GM12891 (cell line): ENCODE results near the gene C15orf62.

ENCODE experiments used
- DNase-seq: peaks from one replicate; pipeline ENCODE4 v3.0.0; 2011; ENCODE audit warnings: low spot score; ENCODE audit not compliant: insufficient read length
- FAIRE-seq: peaks from 2 replicates; lab custom pipeline; 2011; peaks lifted over from hg19 to GRCh38; lab: Jason Lieb, UNC
- PAX5 ChIP-seq: IDR thresholded peaks from 2 replicates; pipeline ENCODE4 v1.6.1; 2011; ENCODE audit warnings: low read length, moderate library complexity, mild to moderate bottlenecking; ENCODE audit not compliant: insufficient read depth, severe bottlenecking
- POLR2A ChIP-seq: IDR thresholded peaks from 2 replicates; pipeline ENCODE4 v1.6.1; 2011; ENCODE audit warnings: low read depth, low read length, control low read depth
- POLR2AphosphoS5 ChIP-seq: IDR thresholded peaks from 2 replicates; pipeline ENCODE4 v1.6.1; 2011; ENCODE audit warnings: low read depth, low read length, control low read depth
- POU2F2 ChIP-seq: IDR thresholded peaks from 2 replicates; pipeline ENCODE4 v1.6.1; 2011; ENCODE audit warnings: low read depth, mild to moderate bottlenecking, control low read depth, low read length, moderate library complexity
- SPI1 ChIP-seq: IDR thresholded peaks from 2 replicates; pipeline ENCODE4 v1.6.1; 2011; ENCODE audit warnings: low read depth, low read length, control low read depth
- TAF1 ChIP-seq: IDR thresholded peaks from 2 replicates; pipeline ENCODE4 v1.6.1; 2011; ENCODE audit warnings: low read depth, low read length, control low read depth

Gene C15orf62

DNA sequence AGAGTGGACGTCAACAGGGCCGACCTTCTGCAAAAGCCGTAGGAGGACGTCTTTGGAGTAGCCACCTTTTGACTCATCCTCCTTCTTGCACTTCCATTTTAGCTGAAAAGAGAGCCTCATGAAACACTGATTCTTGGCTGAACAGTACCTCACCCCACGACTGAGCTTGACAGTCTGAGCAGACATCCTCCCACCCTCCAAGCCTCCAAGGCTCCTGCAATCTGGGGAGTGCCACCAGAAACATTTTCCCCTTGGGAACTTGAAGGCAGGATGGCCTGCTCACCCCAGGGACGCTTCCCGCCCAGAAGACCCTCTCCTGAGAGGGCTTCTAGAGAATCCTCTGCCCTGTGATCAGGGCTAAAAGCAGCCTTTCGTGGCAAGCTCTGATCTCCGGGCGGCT, 5.2 kb downstream of the C15orf62 start:
- no peak for TF ChIP-seq PAX5
- TF ChIP-seq TAF1, result no peak
- TF ChIP-seq POLR2AphosphoS5, result no peak
- no peak for TF ChIP-seq SPI1
- no peak for TF ChIP-seq POLR2A
- TF ChIP-seq POU2F2, result no peak
- FAIRE-seq, result no peak
- no peak for DNase-seq

DNA sequence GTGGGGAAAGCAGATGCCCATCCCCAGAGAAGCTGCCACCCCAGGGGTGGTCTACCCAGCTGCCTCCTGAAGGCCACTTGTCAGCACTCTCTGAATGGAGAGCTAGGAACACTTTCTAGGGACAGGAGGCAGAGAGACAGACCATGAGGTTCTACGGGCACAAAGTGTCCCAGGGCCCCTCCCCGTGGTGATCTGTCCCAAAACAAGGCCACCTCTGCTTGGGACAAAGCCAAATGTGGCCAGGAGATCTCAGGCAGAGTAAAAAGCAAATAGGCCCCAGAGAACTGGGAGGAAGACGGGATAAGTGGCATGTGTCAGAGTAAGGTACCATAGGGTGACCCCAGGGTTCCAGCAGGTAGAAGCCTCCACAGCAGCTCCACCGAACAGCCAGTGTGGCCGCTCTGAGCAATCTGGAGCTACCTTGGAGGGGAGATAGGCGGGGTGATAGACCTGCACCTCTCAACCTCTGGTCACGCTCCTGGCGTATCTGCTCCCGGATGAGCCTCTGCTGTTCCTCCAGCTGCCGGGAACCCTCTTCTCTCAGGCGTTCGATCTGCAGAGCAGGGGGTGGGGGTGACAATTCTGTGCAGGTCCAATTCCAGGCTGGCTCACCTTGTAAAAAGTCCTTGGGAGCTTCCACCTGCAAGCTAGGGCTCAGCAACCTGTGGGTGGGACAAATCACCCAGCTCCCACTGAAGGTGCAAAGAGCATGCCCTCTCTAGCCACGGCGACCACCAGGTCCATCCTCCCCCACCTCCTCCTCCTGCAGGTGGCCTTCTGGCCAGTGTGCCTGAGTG, 6.2 kb downstream of the C15orf62 start:
- TF ChIP-seq POLR2AphosphoS5, result no peak
- no peak for TF ChIP-seq SPI1
- TF ChIP-seq POU2F2, result no peak
- TF ChIP-seq PAX5, result no peak
- TF ChIP-seq POLR2A, result no peak
- no peak for TF ChIP-seq TAF1
- FAIRE-seq, result no peak
- DNase-seq, result no peak

DNA sequence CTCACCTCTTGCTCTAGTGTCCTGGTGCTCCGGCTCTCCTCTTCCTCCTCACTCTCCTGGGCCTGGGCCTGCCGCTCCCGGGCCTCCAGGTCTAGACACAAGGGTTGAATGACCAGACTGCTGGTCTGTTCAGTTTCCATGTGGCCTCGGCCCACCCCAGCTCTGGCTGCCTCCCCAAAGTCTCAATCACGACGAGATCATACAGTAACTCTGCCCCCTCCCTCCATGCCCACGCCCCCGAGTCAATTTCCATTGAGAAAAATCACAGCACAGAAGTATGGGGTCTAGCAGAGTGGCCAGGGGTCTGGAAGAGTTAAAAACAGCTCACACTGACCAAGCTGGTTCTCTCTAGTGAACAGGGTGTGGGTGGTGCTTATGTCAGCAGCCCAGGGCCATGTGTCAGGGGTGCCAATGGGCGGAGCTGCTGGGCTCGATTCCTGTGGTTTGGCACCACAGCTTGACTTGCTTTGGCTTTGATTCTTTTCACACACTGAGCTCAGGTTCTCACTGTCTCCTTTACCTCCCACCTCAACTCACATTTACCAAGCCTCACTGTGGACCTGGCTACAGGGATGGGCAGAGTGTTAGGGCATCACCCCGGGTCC, 6.9 kb downstream of the C15orf62 start:
- DNase-seq (no peak), FAIRE-seq (no peak)
- TF ChIP-seq TAF1, result no peak
- no peak for TF ChIP-seq SPI1
- TF ChIP-seq POU2F2, result no peak
- no peak for TF ChIP-seq POLR2AphosphoS5
- TF ChIP-seq PAX5, result no peak
- no peak for TF ChIP-seq POLR2A

DNA sequence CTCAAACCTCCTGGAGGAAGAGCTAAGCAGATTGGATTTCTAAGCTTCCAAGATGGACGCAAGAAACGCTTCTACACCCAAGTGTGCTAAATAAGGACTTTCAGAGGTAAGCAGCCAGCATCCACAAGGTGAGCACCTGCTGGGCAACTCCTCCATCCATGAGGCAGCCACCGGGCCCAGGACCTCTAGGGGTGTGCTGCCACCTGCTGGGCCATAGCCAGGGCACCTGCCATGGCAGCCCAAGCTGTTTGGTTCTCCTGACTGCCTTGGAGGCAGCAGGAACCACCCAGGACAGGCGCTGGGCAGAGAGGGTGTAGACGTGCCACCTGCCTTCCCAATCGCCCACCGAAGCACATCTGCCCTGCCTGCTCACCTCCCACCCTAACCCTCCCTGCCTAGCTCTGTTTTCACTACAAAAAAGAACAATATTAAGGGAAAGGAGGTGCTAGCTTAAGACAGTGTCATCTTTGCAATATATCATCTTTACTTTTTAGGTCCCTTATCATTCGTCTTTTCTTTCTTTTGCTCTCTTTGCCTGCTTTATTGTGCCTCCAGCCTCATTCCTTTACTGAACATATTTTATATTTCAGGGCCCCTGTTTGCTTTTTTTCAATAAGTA, 12.9 kb downstream of the C15orf62 start:
- DNase-seq (peak; percentile 64), FAIRE-seq (peak; percentile 99)
- no peak for TF ChIP-seq PAX5

DNA sequence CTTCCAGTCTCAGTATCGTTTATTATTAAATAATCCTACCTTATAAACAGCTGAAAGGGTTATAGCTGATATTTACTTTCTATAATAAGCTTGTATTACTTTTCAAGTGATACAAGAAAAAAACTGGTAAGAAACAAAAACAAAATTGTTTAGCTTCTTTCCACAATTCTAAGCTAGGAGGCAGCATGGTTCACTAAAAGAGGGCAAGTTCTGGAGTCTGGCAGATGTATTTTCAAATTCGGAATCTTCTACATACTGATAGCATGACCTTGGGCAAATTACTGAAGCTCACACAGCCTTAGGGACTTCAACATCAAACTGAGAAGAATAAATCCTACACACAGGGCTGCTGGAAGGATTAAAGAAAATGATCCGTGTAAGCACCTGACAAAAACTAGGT, 15.4 kb downstream of the C15orf62 start:
- DNase-seq (no peak), FAIRE-seq (no peak)
- no peak for TF ChIP-seq POLR2AphosphoS5
- no peak for TF ChIP-seq SPI1
- TF ChIP-seq POLR2A, result no peak
- TF ChIP-seq TAF1, result no peak
- TF ChIP-seq POU2F2, result no peak
- TF ChIP-seq PAX5, result no peak

DNA sequence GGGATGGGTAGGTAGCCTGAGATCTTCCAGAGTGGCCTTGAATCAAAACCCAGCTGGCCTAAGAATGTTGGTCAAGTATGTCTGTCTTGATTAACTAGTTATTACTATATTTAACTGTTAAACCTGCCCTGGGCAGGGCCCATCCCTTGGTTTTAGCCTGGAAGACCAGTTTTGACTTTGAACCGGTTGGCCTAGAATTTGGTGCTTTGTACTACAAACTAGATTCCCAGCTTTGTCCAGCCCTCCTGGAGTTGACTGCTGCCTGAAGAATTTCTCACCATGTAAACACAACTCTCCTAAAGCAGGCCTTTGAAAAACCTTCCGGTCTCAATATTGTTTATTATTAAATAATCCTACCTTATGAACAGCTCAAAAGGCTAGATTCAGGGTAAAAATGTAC, 16.0 kb downstream of the C15orf62 start:
- no peak for DNase-seq
- no peak for TF ChIP-seq POLR2A
- TF ChIP-seq POU2F2, result no peak
- TF ChIP-seq POLR2AphosphoS5, result no peak
- TF ChIP-seq SPI1, result no peak
- TF ChIP-seq PAX5, result no peak
- no peak for TF ChIP-seq TAF1
- FAIRE-seq, result no peak

DNA sequence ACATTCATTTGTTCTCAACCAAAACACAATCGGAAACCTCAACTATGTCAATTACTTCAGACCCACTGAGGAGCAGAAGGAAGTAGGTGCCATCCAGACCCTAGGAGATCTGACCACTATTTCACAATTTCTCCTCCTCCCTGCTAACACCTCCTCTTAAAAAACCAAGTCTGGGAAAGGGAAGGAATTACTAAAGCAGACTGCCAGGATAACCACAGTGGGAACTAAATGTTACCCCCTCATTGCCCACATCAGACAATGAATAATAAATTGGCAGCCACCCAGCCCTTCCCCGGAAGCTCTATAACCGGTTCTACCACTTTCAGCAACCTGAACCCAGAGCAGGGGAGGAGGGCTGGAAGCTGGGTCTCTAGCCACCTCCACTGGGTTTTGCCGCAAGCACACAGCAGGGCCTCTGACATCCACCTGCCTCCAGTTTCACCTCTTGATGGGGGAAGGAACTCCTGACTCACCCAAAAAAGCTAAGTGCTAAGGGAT, 17.6 kb downstream of the C15orf62 start:
- no peak for FAIRE-seq
- no peak for DNase-seq
- TF ChIP-seq POU2F2 (no peak), TAF1 (no peak), POLR2AphosphoS5 (no peak), PAX5 (no peak), SPI1 (no peak), POLR2A (no peak)

DNA sequence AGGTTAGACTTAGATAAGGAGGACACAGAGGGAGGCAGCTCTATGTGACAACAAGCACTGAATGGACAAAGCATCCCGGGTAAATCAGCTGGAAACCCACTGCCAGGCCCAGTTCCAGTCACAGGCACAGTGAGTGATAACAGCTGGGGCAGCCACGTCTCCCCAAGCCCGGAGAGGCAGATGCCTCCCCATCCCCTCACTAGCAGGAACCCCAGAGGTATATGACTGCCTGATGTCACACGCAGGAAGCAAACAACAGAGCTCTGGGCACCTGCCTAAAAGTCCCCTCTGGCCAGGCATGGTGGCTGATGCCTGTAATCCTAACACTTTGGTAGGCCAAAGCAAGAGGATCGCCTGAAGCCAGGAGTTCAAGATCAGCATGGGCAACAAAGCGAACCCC, 18.2 kb downstream of the C15orf62 start:
- DNase-seq (no peak), FAIRE-seq (no peak)
- TF ChIP-seq POLR2AphosphoS5 (no peak), POU2F2 (no peak), PAX5 (no peak), SPI1 (no peak), TAF1 (no peak), POLR2A (no peak)

DNA sequence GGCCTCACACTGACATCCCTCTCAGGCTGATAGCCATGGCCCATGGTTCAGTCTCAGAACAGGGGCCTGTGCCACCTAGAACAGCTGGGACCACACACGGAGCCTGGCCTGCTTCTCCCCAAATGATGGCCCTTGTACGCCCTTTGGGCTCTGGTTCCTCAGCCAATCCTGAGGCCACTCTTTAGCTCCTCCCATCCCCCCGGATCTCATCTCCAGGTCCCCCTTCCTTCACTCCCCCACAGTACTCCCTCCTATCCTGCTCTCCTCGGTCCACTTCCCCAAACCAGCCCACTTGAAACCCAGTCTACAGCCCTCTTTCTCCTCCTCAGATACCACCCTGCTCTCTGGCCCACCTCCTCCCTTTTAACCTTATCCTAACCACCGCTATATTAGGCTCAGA, 19.3 kb downstream of the C15orf62 start:
- no peak for DNase-seq
- no peak for FAIRE-seq

DNA sequence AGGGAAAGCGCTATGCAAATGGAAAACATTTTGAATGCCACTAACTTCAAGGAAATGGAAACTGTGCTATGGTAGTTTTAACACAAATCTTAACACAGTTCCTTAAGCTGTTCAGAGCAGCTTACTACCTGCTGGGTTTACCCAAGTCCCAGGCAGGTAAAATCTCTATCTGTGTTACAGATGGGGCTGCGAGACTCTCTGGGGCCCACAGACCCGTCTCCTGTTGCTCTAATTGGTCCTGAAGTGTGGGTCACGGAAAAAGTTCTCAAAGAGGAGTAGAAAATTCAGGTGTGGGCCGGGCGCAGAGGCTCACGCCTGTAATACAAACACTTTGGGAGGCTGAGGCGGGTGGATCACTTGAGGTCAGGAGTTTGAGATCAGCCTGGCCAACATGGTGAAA, 20.2 kb downstream of the C15orf62 start:
- FAIRE-seq (no peak), DNase-seq (no peak)
- TF ChIP-seq PAX5, result no peak
- no peak for TF ChIP-seq POLR2AphosphoS5
- no peak for TF ChIP-seq SPI1
- TF ChIP-seq TAF1, result no peak
- TF ChIP-seq POLR2A, result no peak
- TF ChIP-seq POU2F2, result no peak

More for the DNA sequence above, 19.3 kb downstream of the C15orf62 start:
- no peak for TF ChIP-seq SPI1
- TF ChIP-seq PAX5, result no peak
- no peak for TF ChIP-seq POLR2AphosphoS5
